IMR-90 (cell line): ENCODE data around the gene ATXN1. TPM values are rescaled to one million over a fixed set of nuclear protein-coding genes. Genes with fewer than 3 reads are reported as not detected.
"Not testable (repeated sequence)": the region's sequence is repeated elsewhere in the genome, so short reads cannot be mapped to it uniquely, and the experiment has no call there.

Experiments used
- ATAC-seq: fragments of 200-7000 bp; cut with Tn5 transposase; 2 replicates; pipeline ENCODE4 v1.9.1; 2020; ENCODE audit warnings: low read depth, mild to moderate bottlenecking, moderate library complexity
- BruUV-seq: library from RNA; stranded (reverse); fragments of 400-500 nt; replicated peaks from 2 replicates; lab custom pipeline; 2021; lab: Mats Ljungman, UMichigan
- CTCF ChIA-PET: fragments of 300-600 bp; formaldehyde crosslinking; extraction: SDS; loops from one replicate; lab custom pipeline; 2021; ENCODE audit warnings: antibody characterized with exemption; lab: Yijun Ruan, JAX
- POLR2A ChIA-PET: fragments of 300-600 bp; sonication (Branson Sonifier 250); formaldehyde crosslinking; loops from one replicate; lab custom pipeline; 2022; ENCODE audit warnings: antibody characterized with exemption; ENCODE audit not compliant: unreplicated experiment; lab: Charles Lee
- DNase-seq: peaks from one replicate; pipeline ENCODE4 v3.0.0; 2013
- H2AFZ ChIP-seq: replicated peaks from 2 replicates; pipeline ENCODE3; 2013; ENCODE audit warnings: low read length, mild to moderate bottlenecking; ENCODE audit not compliant: poor library complexity
- H2AK5ac ChIP-seq: 2 replicates; pipeline ENCODE4 v1.6.1; 2013; ENCODE audit warnings: low read depth, low read length, inconsistent platforms
- H2AK9ac ChIP-seq: replicated peaks from 2 replicates; pipeline ENCODE3; 2013; ENCODE audit warnings: mild to moderate bottlenecking, low read depth, low read length, moderate library complexity; ENCODE audit not compliant: poor library complexity
- H2BK120ac ChIP-seq: 2 replicates; pipeline ENCODE4 v1.6.1; 2013; ENCODE audit warnings: low read depth, low read length, inconsistent platforms
- H2BK15ac ChIP-seq: 3 replicates; pipeline ENCODE4 v1.6.1; 2013; ENCODE audit warnings: low read depth, low read length, inconsistent platforms
- H2BK20ac ChIP-seq: 2 replicates; pipeline ENCODE4 v1.6.1; 2013; ENCODE audit warnings: low read depth, mild to moderate bottlenecking, inconsistent platforms, low read length, moderate library complexity
- H2BK5ac ChIP-seq: 2 replicates; pipeline ENCODE4 v1.6.1; 2013; ENCODE audit warnings: mild to moderate bottlenecking, low read depth, low read length, inconsistent platforms; ENCODE audit not compliant: poor library complexity, severe bottlenecking
- H3K14ac ChIP-seq: replicated peaks from 2 replicates; pipeline ENCODE4 v1.6.1; 2013; ENCODE audit warnings: low read depth, low read length, inconsistent platforms
- H3K18ac ChIP-seq: 2 replicates; pipeline ENCODE4 v1.6.1; 2013; ENCODE audit warnings: low read depth, low read length, control low read depth
- H3K23ac ChIP-seq: 2 replicates; pipeline ENCODE4 v1.6.1; 2013; ENCODE audit warnings: low read depth, low read length, inconsistent platforms
- H3K27ac ChIP-seq: 2 replicates; pipeline ENCODE4 v1.5.1; 2013; ENCODE audit warnings: mild to moderate bottlenecking, control low read depth, low read length; ENCODE audit not compliant: insufficient read depth
- H3K27me3 ChIP-seq: 2 replicates; pipeline ENCODE4 v1.6.1; 2013; ENCODE audit warnings: low read length; ENCODE audit not compliant: control insufficient read depth, insufficient read depth
- H3K36me3 ChIP-seq: 2 replicates; pipeline ENCODE4 v1.6.1; 2013; ENCODE audit warnings: low read length, mixed read lengths; ENCODE audit not compliant: control insufficient read depth, insufficient read depth
- H3K4ac ChIP-seq: 2 replicates; pipeline ENCODE4 v1.6.1; 2013; ENCODE audit warnings: low read depth, low read length, inconsistent platforms
- H3K4me1 ChIP-seq: 2 replicates; pipeline ENCODE4 v1.6.1; 2013; ENCODE audit warnings: low read length, mixed read lengths; ENCODE audit not compliant: control insufficient read depth, insufficient read depth
- H3K4me2 ChIP-seq: 2 replicates; pipeline ENCODE4 v1.6.1; 2013; ENCODE audit warnings: low read depth, mild to moderate bottlenecking, control low read depth, low read length, moderate library complexity
- H3K4me3 ChIP-seq: 2 replicates; pipeline ENCODE4 v1.5.1; 2013; ENCODE audit warnings: low read depth, mild to moderate bottlenecking, control low read depth, low read length, moderate library complexity; ENCODE audit not compliant: insufficient read depth
- H3K56ac ChIP-seq: 2 replicates; pipeline ENCODE4 v1.6.1; 2013; ENCODE audit warnings: low read length, inconsistent platforms; ENCODE audit not compliant: insufficient read depth; ENCODE audit errors: extremely low read depth
- H3K79me1 ChIP-seq, 2 experiments: 2 replicates each; pipeline ENCODE4 v1.6.1; 2013; ENCODE audit warnings: low read length in 2 of 2, inconsistent platforms in 1 of 2, low read depth in 1 of 2
- H3K9ac ChIP-seq: 2 replicates; pipeline ENCODE4 v1.6.1; 2013; ENCODE audit warnings: low read depth, low read length, control low read depth
- H3K9me1 ChIP-seq: 2 replicates; pipeline ENCODE4 v1.6.1; 2013; ENCODE audit warnings: low read length, inconsistent platforms; ENCODE audit not compliant: insufficient read depth
- H3K9me3 ChIP-seq: 2 replicates; pipeline ENCODE4 v1.6.1; 2013; ENCODE audit warnings: low read length; ENCODE audit not compliant: control insufficient read depth, insufficient read depth
- H4K20me1 ChIP-seq: 2 replicates; pipeline ENCODE4 v1.6.1; 2013; ENCODE audit warnings: low read length, inconsistent platforms; ENCODE audit not compliant: insufficient read depth
- H4K5ac ChIP-seq: 2 replicates; pipeline ENCODE4 v1.6.1; 2013; ENCODE audit warnings: mild to moderate bottlenecking, low read depth, low read length, control low read depth
- H4K8ac ChIP-seq, 2 experiments: 2 replicates each; pipeline ENCODE4 v1.6.1; 2013; ENCODE audit warnings: low read depth in 2 of 2, low read length in 2 of 2, control low read depth in 1 of 2, inconsistent platforms in 1 of 2
- H4K91ac ChIP-seq: 2 replicates; pipeline ENCODE4 v1.6.1; 2013; ENCODE audit warnings: low read depth, low read length, inconsistent platforms; ENCODE audit not compliant: insufficient read depth
- WGBS, 2 experiments: methylation state at CpG; one replicate each; pipeline versions ENCODE4 v1.1.5 to v1.1.7; 2013; ENCODE audit warnings: missing lambda C conversion rate in 2 of 2; ENCODE audit not compliant: insufficient read length in 1 of 2; ENCODE audit errors: extremely low coverage in 2 of 2; 5-methylcytosine and 5-hydroxymethylcytosine counted together
- dilution Hi-C: fragments of 300-500 bp; cut with HindIII; formaldehyde crosslinking; loops from one replicate; pipeline ENCODE4 v1.14.3; 2018; ENCODE audit warnings: low sequenced_read_pairs; ENCODE audit not compliant: unreplicated experiment
- in situ Hi-C: fragments of 300-500 bp; cut with MboI; formaldehyde crosslinking; loops from 3 replicates; pipeline ENCODE4 v1.14.3; 2019; ENCODE audit warnings: low sequenced_read_pairs, inconsistent platforms, mixed read lengths
- intact Hi-C: fragments of 100-400 bp; cut with micrococcal nuclease; formaldehyde crosslinking; loops from 2 replicates; pipeline ENCODE4 v1.10.0; 2022
- polyA plus RNA-seq, 3 experiments: library from polyadenylated mRNA; depleted of rRNA; stranded (reverse); fragments of >200 nt; gene quantifications; 2 replicates each; pipeline ENCODE4 v1.2.3, GENCODE V29; 2012; ENCODE audit warnings: low replicate concordance in 1 of 3
- total RNA-seq: library from RNA; depleted of rRNA; stranded (reverse); fragments of >200 nt; gene quantifications from 2 replicates; pipeline ENCODE4 v1.2.3, GENCODE V29; 2012

Gene ATXN1
- total and polyA plus RNA-seq, 2 of the 4 experiments (the other 2 are of a cell fraction) = 7.3 to 11.1 TPM

DNA sequence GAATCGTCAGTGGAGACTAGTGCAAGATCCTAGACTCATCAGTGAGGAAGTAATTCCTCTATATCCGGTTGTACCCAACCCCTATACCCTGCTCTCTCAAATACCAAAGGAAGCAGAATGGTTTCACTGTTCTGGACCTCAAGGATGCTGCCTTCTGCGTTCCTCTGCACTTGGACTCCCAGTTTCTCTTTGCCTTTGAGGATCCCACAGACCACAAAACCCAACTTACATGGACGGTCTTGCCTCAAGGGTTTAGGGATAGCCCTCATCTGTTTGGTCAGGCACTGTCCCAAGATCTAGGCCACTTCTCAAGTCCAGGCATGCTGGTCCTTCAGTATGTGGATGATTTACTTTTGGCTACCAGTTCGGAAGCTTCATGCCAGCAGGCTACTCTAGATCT lies 301.8 kb downstream of the ATXN1 start:
- H3K9ac ChIP-seq, H2BK15ac ChIP-seq, in situ Hi-C loops, H2AFZ ChIP-seq, H3K27ac ChIP-seq, ATAC-seq, H3K4me2 ChIP-seq, intact Hi-C loops, H3K4ac ChIP-seq, H3K79me1 ChIP-seq, H2AK5ac ChIP-seq, H3K18ac ChIP-seq, H3K23ac ChIP-seq, H2BK5ac ChIP-seq, dilution Hi-C loops, H4K20me1 ChIP-seq, H2BK20ac ChIP-seq, H3K36me3 ChIP-seq, H3K27me3 ChIP-seq, H3K9me1 ChIP-seq, DNase-seq, H4K8ac ChIP-seq, POLR2A ChIA-PET, H2AK9ac ChIP-seq, BruUV-seq, H3K14ac ChIP-seq, H3K4me1 ChIP-seq, H2BK120ac ChIP-seq, H4K91ac ChIP-seq, H3K4me3 ChIP-seq, H3K56ac ChIP-seq, CTCF ChIA-PET, H3K9me3 ChIP-seq, H4K5ac ChIP-seq: not testable (repeated sequence)
- 100% methylated on average over 1 of the region's 5 CpGs; no CpG with 5 or more reads in 1 of the 2 experiments for WGBS, 2 experiments
